Testis (tissue), 2 donors: ENCODE results near the gene RAB3B.

Experiments used
- POLR2A ChIP-seq: fragments of 450-650 bp; IDR thresholded peaks from one replicate; pipeline ENCODE4 v1.6.1; 2017; ENCODE audit warnings: antibody characterized with exemption, mild to moderate bottlenecking, moderate library complexity
- TF ChIP-seq, protein P1 (sequence below), 3 experiments: fragments of 450-650 bp in 2 of 3; fragments of 200-600 bp in 1 of 3; sonication (generic) in 1 of 3; IDR thresholded peaks; one replicate each; pipeline ENCODE4 v1.5.1; 2016 to 2019; ENCODE audit warnings: antibody characterized with exemption in 3 of 3, mild to moderate bottlenecking in 2 of 3, moderate library complexity in 1 of 3

DNA sequence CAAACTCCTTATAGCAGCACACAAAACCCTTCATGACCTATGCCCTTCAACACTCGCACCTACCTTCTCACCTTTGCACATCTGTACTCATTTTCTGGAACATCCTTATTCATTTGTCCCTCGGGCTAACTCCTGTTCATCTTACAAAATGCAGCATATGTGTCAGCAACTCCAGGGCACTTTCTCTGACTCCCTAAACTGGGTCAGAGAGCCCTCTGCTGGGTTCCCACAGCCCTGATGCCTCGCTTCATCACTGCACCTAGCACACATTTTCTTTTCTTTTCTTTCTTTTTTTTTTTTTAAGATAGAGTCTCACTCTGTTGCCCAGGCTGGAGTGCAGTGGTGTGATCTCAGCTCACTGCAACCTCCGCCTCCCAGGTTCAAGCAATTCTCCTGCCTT, 54.0 kb downstream of the RAB3B start:
- TF ChIP-seq, protein P1, sequence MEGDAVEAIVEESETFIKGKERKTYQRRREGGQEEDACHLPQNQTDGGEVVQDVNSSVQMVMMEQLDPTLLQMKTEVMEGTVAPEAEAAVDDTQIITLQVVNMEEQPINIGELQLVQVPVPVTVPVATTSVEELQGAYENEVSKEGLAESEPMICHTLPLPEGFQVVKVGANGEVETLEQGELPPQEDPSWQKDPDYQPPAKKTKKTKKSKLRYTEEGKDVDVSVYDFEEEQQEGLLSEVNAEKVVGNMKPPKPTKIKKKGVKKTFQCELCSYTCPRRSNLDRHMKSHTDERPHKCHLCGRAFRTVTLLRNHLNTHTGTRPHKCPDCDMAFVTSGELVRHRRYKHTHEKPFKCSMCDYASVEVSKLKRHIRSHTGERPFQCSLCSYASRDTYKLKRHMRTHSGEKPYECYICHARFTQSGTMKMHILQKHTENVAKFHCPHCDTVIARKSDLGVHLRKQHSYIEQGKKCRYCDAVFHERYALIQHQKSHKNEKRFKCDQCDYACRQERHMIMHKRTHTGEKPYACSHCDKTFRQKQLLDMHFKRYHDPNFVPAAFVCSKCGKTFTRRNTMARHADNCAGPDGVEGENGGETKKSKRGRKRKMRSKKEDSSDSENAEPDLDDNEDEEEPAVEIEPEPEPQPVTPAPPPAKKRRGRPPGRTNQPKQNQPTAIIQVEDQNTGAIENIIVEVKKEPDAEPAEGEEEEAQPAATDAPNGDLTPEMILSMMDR (IDR thresholded peaks at IDR 0.05): no peak
- TF ChIP-seq POLR2A: no peak
